NCI-H1436 treated with DMSO at 0.1 percent for 48 hours (cell line): ENCODE data around the gene ANKRD20A1.
"Not testable (repeated sequence)": the region's sequence is repeated elsewhere in the genome, so short reads cannot be mapped to it uniquely, and the experiment has no call there.

Source experiments
- DNase-seq: peaks from one replicate; lab custom pipeline; 2025; lab: John Stamatoyannopoulos, UW

ANKRD20A1 gene

DNA sequence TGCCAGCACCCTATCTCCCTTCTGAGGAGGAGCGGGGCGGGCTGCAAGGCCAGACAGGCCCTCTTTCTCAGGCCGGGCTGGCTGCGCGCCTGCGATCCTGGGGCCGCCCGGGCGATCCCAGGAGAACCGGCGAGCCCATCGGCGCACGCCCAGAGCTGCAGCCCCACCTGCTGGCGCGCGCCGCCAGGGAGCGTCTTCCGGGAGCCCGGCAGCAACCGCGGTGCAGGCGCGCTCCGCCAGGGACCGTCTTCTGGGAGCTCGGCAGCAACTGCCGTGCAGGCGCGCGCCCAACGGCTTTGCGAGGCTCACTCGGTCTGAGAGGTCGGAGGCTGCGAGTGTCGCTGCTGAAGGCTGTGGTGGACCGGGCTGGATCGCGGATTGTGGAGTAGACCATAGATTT, at the start of gene ANKRD20A1:
Gene ANKRD20A1, plus strand, starts transcription at position 61 of the 400 bp plus-strand sequence. CDS start 496 bp downstream, outside the sequence.
- DNase-seq, result not testable (repeated sequence)

DNA sequence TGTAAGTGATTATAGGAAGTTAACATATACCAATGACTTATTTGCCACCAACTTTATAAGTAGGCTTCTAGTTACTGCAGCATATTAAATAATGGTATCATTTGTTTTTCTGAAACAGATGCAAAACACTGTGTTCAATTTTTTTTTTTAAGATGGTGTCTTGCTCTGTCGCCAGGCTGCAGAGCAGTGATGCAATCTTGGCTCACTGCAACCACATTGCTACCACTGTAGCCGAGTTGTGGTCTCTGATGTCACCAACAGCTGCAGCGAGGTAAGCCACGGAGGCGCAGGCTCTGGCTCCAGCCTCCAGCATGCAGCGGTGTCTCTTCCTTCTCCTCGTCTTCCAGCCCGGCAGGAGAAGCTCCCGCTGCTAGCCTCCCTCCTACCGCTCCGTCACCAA, 26.6 kb upstream of the ANKRD20A1 start:
- not testable (repeated sequence) for DNase-seq
